Hematopoietic multipotent progenitor cell treated with erythropoietin and hydrocortisone succinate and interleukin-3 and kit ligand, for 6 days (in vitro differentiated cells): ENCODE measurements around the gene SCNN1A.

Experiments used
- DNase-seq: peaks from one replicate; pipeline ENCODE4 v3.0.0-alpha.2; 2015

SCNN1A gene

GRCh38 chr12:6315704-6316597 lies 59.4 kb downstream of the SCNN1A start:
- no peak for DNase-seq

GRCh38 chr12:6315184-6315583 lies 60.2 kb downstream of the SCNN1A start:
- DNase-seq = no peak

- DNase-seq = no peak
Observed at GRCh38 chr12:6314776-6315175, 60.6 kb downstream of the SCNN1A start.

- DNase-seq = no peak
Observed at GRCh38 chr12:6313326-6313940, 61.9 kb downstream of the SCNN1A start.

GRCh38 chr12:6312529-6313325 lies 62.6 kb downstream of the SCNN1A start:
- no peak for DNase-seq

GRCh38 chr12:6311822-6312528 lies 63.4 kb downstream of the SCNN1A start:
- no peak for DNase-seq

GRCh38 chr12:6310771-6311610 lies 64.4 kb downstream of the SCNN1A start:
- no peak for DNase-seq

GRCh38 chr12:6307529-6307928 lies 67.8 kb downstream of the SCNN1A start:
- DNase-seq = no peak

- no peak for DNase-seq
Observed at GRCh38 chr12:6306599-6307220, 68.7 kb downstream of the SCNN1A start.

GRCh38 chr12:6306151-6306550 lies 69.2 kb downstream of the SCNN1A start:
- no peak for DNase-seq

GRCh38 chr12:6303071-6303470 lies 72.3 kb downstream of the SCNN1A start:
- DNase-seq = no peak

GRCh38 chr12:6302621-6303020 lies 72.7 kb downstream of the SCNN1A start:
- DNase-seq = no peak

- DNase-seq = no peak
Observed at GRCh38 chr12:6301721-6302120, 73.6 kb downstream of the SCNN1A start.

GRCh38 chr12:6297170-6297569 lies 78.2 kb downstream of the SCNN1A start:
- DNase-seq = no peak
